Measurements from ENCODE around the gene CDHR2.
"Not testable (repeated sequence)": the region's sequence is repeated elsewhere in the genome, so short reads cannot be mapped to it uniquely, and the experiment has no call there.

Gene CDHR2

DNA sequence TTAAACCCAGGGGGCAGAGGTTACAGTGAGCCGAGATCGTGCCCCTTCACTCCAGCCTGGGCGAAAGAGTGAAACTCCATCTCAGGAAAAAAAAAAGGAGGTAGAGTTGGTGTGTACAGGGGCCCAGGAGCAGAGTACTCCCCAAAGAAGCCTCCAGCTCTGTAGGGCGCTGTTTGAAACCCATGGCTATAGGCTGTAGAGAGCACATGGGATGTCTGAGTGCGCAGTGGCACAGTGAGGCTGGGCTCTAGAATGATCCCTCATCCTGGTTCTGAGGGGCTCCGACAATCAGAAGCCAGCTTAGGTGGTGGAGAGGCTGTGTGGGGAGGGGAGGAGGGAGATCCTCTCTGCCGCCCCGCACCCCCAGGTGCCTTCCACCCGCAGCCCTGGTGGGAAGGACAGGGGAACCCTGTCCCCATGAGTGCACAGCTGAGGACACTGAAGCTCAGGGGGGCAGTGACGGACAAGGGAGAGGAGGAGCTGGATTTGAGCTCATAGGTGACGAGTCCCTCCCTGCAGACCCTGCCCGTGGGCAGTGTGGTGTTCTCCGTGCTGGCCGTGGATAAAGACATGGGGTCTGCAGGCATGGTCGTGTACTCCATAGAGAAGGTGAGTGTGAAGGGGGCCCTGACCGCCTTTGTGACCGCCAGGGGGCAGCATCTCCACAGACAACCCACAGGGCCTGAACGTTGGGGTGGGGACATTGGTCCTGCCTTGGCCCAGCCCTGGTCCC lies 24.6 kb downstream of the CDHR2 start:
- DNase-seq (ENCODE audit: low read depth in 3 of 3) = peak; percentile 55 to 75 (median 61)

DNA sequence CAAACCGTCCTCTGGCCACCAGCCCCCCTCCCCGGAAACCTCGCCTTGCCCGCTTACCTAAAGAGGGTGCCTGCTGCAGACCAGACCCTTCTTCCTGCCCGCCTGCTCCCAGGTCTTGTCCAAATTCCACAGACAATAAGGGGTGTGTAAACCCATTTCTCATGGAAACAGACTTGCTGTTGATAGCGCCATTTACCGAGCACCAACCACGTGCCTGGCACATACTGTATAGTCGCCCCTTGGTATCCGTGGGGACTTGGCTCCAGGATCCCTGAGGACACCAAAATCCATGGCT lies 25.1 kb downstream of the CDHR2 start:
- DNase-seq (ENCODE audit: low read depth in 3 of 3) = no peak

DNA sequence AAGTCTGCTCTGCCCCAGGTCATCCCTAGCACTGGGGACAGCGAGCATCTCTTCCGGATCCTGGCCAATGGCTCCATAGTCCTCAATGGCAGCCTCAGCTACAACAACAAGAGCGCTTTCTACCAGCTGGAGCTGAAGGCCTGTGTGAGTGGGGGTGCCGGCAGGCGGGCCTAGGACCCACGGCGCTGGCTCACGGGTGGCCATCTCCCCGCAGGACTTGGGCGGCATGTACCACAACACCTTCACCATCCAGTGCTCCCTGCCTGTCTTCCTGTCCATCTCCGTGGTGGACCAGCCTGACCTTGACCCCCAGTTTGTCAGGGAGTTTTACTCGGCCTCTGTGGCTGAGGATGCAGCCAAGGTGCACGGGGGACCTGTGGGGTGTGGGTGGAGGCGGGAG lies 25.9 kb downstream of the CDHR2 start:
- no peak for DNase-seq (ENCODE audit: low read depth in 3 of 3)

DNA sequence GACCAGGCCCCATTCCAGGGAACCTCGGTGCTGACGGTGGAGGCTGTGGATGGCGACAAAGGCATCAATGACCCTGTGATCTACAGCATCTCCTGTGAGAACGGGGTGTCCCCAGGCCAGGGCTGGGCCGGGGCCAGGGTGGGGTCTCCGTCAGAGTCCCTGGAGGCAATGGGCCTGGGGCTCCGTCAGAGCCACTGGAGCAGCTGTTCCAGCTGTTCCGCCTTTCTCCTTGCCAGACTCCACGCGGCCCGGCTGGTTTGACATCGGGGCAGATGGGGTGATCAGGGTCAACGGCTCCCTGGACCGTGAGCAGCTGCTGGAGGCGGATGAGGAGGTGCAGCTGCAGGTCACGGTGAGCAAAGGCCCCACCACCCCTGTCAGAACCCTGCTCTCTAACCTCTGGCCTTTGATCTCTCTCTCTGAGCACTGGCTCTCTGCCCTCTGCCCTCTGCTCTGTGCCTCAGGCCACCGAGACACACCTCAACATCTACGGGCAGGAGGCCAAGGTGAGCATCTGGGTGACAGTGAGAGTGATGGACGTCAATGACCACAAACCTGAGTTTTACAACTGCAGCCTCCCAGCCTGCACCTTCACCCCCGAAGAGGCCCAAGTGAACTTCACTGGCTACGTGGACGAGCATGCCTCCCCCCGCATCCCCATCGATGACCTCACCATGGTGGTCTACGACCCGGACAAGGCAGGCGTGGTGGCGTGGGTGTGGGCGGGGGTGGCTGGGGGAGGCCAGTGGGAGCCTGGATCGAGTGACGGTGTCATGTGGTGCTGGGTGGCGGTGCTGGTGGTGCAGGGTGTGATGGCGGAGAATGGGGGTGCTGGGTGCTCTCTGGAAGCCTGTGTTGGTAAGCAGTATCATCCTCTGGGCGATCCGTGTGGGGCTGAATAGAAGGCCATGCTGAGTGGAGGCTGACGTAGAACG lies 26.6 kb downstream of the CDHR2 start:
- DNase-seq (ENCODE audit: low read depth in 3 of 3) = no peak

GRCh38 chr5:176577312-176578176 lies 28.4 kb downstream of the CDHR2 start:
- DNase-seq (ENCODE audit: low read depth in 3 of 3) = no peak

DNA sequence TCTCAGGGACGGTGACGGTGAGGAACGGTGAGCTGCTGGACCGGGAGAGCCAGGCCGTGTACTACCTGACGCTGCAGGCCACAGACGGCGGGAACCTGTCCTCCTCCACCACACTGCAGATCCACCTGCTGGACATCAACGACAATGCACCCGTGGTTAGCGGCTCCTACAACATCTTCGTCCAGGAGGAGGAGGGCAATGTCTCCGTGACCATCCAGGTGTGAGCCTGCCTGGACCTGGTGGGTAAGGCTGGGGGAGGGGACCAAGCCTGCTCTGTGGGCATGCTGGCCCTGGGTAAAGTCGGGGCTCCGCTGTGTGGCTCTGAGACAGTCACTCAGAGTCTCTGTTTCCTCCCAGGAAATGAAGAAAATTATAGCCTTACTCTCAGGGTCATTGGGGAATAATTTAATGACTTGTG lies 29.3 kb downstream of the CDHR2 start:
- no peak for DNase-seq (ENCODE audit: low read depth in 3 of 3)

- no peak for DNase-seq (ENCODE audit: low read depth in 3 of 3)
These were observed 30.2 kb downstream of the CDHR2 start for GRCh38 chr5:176579323-176579722.

DNA sequence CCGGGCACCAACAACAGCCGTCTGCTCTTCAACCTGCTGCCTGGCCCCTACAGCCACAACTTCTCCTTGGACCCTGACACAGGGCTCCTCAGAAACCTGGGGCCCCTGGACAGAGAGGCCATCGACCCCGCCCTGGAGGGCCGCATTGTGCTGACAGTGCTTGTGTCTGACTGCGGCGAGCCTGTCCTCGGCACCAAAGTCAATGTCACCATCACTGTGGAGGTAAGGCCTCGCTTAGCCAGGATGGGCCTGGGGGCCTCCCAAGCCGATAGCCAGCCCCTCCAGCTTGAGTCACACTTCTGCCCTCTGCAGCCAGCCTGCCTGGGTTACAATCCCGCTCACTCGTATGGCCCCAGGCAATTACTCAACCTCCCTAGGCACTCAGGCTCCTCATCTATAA lies 32.2 kb downstream of the CDHR2 start:
- DNase-seq (ENCODE audit: low read depth in 3 of 3) = no peak

DNA sequence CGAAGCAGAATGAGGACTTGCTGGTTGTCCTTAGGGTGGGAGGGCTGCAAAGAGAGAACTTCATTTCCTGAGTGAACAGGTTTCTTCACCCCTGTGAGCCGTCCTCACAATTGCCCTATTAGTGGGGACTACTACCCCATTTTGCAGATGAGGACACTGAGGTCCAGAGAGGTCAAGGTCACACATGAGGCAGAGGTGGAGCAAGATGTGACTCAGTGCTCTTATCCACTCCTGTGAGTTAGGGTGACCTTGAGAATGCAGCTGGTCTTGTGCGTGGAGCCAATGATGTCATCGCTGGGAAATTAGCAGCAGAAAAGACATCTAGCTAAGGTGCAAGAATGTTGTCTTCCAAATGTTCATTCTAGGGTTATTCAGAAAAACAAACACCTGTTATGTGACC lies 33.9 kb downstream of the CDHR2 start:
- DNase-seq (ENCODE audit: low read depth in 3 of 3) = no peak

DNA sequence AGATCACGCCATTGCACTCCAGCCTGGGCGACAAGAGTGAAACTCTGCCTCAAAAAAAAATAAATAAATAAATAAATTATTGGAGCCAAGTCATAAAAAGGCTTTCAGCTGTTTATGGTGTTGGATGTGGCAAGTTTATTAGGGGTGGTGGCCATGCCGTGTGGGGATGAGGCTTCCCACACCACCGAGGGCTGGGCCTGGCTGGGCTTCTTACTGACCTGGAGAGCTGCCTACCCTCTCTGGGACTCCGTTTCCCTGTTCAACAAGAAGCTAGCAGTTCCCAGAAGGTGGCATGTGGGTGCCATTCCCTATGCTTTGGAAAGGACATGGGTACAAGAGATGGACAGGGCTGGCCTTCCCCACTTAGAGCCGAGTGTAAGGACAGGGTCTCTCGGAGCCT lies 38.3 kb downstream of the CDHR2 start:
- DNase-seq (ENCODE audit: low read depth in 3 of 3) = no peak

GRCh38 chr5:176588297-176588696 lies 39.2 kb downstream of the CDHR2 start:
- DNase-seq (ENCODE audit: low read depth in 3 of 3) = no peak

GRCh38 chr5:176589039-176589769 lies 40.1 kb downstream of the CDHR2 start:
- DNase-seq (ENCODE audit: low read depth in 3 of 3) = no peak

GRCh38 chr5:176590035-176590717 lies 41.0 kb downstream of the CDHR2 start:
- no peak for DNase-seq (ENCODE audit: low read depth in 3 of 3)

DNA sequence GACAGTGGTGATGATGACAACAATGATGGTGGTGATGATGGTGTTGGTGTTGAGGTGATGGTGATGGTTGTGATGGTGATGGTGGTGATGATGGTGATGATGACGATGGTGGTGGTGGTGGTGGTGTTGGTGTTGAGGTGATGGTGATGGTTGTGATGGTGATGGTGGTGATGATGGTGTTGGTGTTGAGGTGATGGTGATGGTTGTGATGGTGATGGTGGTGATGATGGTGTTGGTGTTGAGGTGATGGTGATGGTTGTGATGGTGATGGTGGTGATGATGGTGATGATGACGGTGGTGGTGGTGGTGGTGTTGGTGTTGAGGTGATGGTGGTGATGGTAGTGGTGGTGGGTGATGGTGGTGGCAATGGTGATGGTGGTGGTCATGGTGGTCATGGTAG lies 42.5 kb downstream of the CDHR2 start:
- DNase-seq (ENCODE audit: low read depth in 3 of 3) = not testable (repeated sequence)

- no peak for DNase-seq (ENCODE audit: low read depth in 3 of 3)
These were observed 43.4 kb downstream of the CDHR2 start for GRCh38 chr5:176592573-176592972.

DNA sequence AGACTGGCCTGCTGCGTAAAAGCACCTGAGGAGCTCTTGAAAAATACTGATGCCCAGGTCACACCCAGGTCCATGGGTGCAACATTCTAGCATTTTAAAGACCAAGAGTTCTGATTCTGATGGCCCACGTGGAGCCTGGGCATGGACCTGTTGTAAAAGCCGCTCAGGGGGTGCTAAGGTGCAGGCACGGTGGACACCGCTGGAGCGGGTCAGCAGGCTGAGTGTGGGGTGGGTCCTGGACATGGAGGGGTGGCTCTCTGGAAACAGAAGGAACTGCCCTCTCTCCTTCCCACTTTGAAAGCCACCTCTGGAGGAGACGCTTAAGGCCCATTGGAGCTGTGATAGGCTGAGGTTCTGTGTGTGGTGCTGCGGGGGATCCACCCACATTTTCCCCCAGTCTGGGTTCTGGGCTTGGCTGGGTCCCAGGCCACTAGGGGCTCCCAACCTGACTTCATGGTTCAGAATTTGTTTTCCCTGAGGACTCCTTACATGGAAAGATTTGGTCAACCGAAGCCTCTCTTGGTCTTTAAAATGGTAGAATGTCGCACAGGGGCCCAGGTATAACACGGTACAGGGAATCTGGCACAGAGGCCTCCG lies 44.2 kb downstream of the CDHR2 start:
- DNase-seq (ENCODE audit: low read depth in 3 of 3) = no peak

DNA sequence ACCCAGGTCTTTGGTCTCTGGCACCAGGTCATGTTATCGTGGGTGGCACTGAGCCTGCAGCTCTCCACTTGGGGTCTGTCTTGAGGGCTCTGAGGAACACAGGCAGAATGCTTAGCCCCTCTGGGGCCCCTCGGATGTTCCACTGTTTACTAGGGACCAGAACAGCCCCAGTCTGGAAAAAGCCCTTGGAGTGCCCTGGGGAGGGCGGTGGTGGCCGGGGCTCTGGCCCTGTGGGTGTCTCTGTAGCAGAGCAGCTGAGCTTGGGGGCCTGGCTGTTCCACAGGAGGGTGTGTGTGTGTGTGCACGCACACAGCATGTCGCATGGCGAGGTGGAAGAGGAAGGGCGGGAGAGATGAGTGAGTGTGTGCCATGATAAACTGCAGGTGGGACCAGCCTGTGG lies 45.4 kb downstream of the CDHR2 start:
- no peak for DNase-seq (ENCODE audit: low read depth in 3 of 3)

DNA sequence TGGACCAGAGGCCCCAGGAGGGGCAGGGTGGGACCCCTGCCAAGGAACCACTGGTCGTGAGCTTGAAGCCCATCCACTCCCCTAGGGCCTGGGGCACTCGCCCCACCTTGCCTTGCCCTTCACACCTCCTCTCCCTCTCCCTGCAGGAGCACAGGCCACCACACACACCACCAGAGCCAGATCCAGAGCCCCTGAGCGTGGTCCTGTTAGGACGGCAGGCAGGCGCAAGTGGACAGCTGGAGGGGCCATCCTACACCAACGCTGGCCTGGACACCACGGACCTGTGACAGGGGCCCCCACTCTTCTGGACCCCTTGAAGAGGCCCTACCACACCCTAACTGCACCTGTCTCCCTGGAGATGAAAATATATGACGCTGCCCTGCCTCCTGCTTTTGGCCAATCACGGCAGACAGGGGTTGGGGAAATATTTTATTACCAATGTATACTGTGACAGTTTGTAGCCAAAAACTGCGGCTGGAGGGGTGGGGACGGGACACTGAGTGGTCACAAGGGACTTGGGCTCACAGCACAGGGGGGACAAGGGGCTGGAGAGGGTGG lies 46.3 kb downstream of the CDHR2 start:
- no peak for DNase-seq (ENCODE audit: low read depth in 3 of 3)

DNA sequence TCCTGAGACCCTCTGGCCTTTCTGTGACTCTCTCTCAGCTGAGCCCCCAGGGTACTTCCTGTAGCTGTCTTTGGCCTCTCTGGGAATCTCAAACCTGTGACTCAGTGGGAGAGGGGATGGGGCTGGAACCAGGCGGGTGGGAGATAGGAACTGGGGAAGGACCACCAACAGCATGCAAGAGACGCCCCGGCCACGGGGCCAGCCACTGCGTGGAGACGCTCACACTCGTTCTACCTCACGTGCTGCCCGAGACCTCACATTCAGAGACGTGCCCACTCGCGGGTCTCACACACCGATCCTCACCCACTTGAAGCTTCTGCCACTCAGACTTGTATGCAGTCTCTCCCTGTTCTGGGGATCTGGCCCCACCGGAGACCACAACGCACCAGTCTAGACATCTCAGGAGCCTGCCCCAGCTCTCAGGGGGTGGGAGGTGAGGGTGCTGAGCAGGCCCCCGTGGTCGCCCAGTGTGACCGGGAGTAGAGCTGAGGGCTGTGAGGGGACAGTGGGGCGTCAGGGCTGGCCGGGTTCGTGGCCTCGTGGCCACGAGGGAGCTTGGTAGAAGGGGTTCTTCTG lies 47.0 kb downstream of the CDHR2 start:
- no peak for DNase-seq (ENCODE audit: low read depth in 3 of 3)
